Activated CD4-positive, alpha-beta T cell treated with anti-CD3 and anti-CD28 coated beads, Interleukin-2, amount 50 U/mL, for 48 hours (primary cell): ENCODE measurements around the gene CACNA1C.

ENCODE experiments used
- DNase-seq, 2 experiments: peaks; one replicate each; pipeline ENCODE4 v3.0.0-alpha.2; 2020

CACNA1C gene

GRCh38 chr12:2208837-2209635, 156.2 kb downstream of the CACNA1C start:
- DNase-seq = no peak

GRCh38 chr12:2211119-2211518, 158.3 kb downstream of the CACNA1C start:
- DNase-seq = no peak

- DNase-seq = no peak
These were observed 159.8 kb downstream of the CACNA1C start for GRCh38 chr12:2212537-2212936.

DNA sequence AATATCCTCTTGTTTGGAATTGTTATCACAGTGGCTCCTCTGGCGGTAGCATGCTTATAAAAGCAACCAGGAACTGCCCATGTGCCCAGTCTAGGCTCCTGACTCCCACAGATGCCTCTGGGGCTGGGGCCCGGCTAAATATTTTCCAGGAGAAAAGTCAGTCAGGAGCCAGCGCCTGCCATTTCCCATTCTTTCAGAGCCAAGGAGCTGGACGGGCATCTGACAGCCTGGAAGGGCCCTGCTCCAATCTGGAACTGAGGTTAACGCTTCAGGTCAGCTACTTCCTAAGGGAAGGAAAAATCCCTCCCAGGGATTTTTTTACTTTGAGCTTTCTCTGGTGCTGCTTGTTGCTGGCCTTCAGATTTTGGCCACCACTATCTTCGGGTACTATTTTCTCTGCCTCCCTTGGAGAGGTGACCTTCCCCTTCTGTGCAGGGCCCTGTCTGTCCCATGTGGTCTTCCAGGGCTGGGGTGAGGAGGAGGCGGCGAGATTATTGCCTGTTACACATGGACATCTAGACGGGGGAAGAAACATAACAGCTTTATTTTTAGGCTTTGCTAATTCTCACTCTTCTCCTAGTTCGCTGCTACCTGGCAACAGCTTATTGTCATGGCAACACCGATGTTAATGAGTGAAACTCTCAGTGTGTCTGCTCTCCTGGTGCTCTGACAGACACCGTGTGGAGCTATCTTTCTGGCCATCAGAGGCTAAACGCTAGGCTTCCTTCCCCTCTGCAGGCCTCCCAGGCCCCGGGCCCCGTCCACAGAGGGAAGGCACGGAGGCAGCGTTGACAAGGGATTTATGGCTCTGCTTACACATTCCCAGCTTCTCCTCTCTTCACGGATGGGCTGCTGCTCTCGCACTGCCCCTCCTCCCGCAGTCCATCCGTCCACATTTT, 160.4 kb downstream of the CACNA1C start:
- no peak for DNase-seq

- DNase-seq = no peak
These were observed 161.6 kb downstream of the CACNA1C start for GRCh38 chr12:2214411-2214810.

DNA sequence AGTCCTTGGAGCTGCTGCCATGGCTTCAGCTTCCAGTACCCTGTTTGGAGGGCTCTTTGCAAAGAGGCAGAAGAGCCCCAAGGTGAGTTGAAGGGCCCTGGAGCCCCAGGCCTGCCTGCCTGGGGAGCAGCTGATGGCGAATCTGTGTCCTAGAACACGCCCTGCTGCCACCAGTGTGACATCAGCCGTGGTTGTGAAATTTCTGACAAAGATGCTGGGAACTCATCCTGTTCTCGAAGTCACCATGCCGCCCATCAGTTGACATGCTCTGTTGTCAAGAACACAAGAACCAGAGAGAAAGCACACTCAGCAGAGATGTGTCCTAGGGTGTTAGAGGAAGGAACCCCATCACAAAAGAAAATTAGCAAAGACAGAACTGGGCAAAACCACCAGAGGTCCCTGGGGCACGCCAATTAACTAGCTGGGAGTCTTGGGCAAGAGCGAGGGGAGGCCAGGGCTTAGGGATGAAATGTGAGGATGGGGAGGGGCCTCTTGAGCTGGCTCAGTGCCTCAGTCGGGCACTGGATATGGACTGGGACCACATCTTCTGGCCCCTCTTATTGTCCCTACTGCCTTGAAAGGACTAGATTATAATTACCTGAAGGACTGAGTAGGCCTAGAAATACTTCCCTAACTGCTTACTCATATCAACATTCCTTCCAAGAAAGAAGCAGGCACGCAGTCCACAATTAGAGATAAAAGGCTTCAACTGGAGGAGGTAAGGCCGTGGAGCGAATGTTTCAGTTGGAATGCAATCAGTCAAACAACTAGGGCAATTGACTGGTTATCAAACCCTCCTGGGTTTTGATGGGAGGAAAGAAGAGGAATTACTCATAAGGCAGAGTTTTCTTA, 163.1 kb downstream of the CACNA1C start:
- DNase-seq = no peak

DNA sequence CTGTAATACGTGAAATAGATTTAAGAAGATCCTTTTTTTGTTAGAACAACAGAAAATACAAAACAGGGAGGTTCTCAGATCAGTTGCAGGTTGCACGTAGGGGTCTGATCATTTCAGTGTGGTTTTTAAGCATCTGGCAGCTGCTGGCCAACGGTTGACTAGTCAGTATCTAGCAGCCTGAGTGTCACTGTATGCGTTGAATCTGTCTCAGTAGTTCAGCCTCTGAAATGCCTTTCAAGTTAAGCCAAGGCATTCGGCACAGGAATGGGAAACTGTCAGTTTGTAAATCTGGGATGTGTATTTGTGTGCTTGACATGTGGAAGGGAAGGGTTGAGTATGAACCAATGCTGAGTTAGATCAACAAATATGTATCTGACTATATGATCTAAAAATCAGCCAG, 165.9 kb downstream of the CACNA1C start:
- DNase-seq = no peak

DNA sequence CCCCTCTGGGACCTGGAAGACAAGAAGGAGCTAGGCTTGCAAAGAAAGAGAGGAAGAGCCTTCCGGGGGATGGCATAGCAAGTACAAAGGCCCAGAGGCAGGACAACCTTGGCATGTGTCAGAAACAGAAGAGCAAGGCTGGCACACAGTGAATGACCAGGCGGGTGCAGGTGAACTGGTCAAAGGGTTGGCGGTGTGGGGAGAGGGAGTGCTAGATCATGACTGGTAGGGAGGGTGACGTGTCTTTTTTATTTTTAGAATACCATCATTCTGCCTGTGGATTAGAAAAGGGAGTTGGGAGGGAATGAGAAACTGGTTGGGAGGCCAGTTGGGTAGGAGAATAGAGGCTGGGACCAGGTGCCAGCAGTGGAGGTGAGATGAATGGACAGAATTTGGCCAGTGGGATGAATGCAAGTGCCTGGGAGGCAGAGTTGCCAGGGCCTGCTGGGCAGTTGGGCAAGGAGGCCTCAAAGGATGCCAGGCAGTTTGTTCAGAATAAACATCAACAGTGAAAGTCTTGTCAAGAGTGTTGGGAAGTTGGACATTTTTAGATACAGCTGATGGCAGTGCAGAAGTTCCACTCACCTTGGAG, 168.3 kb downstream of the CACNA1C start:
- DNase-seq = no peak

DNA sequence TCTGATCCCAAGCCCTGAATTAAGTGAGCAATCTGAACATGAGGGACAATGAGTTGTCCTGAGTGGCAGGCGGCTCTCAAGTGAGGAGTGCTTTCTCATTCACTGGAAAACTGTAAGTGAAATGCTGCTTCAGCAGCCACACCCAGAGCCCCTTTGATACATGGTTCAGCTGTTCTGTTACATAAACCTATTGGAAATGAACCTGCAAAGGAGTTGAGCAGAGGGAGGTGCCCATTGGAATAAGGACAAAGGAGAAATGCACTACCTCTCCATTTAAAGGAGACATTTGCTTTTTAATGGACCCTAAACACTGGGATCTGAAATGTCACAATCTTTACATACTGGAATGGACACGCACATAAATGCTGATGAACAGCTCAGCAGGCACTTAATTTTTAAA, 169.9 kb downstream of the CACNA1C start:
- DNase-seq = no peak

- no peak for DNase-seq
These were observed 172.2 kb downstream of the CACNA1C start for GRCh38 chr12:2224961-2225360.

DNA sequence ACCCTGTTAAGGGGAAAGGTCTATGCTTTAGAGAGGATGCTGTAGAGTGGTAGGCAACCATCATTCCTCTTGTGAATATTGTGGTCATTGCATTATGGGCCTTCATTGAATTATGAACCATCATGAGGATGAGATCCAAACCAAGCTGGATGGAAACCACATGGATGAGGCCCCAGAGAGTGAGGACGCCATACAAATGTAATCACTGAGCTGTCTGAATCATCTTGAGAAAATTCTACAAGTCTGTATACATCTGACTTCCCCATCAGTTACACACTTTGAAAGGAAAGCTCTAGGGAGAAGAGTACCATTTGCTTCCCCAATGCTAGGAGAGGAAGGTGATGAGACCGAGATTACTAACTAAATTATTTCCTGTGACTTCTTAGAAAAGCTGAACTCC, 172.9 kb downstream of the CACNA1C start:
- DNase-seq = no peak

GRCh38 chr12:2226641-2227040, 173.9 kb downstream of the CACNA1C start:
- DNase-seq = no peak

- no peak for DNase-seq
These were observed 174.6 kb downstream of the CACNA1C start for GRCh38 chr12:2227360-2227759.

- DNase-seq = no peak
These were observed 175.7 kb downstream of the CACNA1C start for GRCh38 chr12:2228535-2228934.

DNA sequence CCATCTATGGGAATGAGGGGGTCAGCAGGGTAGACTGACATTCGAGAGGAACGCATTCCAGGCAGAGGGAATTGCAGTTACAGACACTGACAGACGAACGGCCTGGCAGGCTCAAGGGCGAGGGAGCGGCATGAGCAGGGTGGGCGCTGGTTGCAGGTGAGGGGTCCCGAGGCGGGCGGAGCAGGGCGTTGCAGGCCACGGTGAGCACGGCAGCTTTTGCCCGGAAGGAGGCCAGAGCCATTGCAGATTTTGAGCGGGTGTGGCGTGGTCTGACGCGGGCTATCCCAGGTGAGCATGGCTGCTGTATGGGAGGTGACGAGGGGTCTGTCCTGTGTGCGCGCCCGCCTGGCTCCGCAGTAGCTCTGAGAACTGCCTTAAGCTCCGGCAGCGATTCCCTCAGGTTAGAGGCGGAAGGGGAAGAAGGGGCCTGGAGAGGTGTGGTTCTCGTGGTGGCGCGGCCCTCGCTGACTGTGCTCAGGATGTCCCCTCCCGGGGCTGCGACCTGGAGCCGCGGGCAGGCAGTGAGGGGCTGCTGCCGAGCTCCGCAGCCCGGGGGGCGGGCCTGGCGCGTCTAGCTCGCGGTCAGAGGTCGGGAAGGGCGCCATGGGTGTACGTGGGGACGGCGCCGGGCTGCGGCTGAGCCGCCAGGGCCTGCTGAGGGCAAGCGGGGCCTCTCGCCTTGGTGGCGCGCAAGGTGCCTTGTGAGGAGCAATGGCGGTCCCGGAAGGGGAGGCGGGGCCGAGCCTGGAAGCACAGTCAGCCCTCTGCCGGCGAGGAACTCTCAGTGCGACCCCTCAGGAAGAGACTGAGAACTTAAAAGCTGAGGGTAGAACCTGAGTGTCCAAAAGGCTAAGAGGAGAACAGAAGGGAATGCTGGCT, 177.1 kb downstream of the CACNA1C start:
- no peak for DNase-seq

GRCh38 chr12:2231011-2231595, 178.3 kb downstream of the CACNA1C start:
- no peak for DNase-seq

DNA sequence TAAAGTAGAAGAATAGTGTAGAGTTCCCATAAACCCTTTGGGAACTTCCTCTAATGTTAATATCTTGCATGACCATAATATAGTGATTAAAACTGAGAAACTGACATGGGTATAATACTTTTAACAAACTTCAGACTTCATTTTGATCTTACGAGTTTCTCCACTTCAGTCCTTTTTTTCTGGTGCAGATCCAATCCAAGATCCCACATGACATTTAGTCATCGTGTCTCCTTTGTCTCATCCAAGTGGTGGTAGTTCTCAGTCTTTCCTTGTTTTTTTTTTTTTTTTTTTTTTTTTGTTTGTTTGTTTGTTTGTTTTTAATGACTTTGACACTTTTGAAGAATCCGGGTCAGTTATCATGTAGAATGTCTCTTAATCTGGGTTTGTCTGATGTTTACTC, 179.2 kb downstream of the CACNA1C start:
- DNase-seq = no peak

GRCh38 chr12:2233034-2233433, 180.2 kb downstream of the CACNA1C start:
- no peak for DNase-seq

GRCh38 chr12:2234091-2234490, 181.3 kb downstream of the CACNA1C start:
- DNase-seq = no peak

GRCh38 chr12:2234646-2235350, 182.0 kb downstream of the CACNA1C start:
- DNase-seq = no peak
